GM12891 (cell line): Measurements from ENCODE around the gene TMCC2.

ENCODE experiments used
- POLR2A ChIP-seq: IDR thresholded peaks from 2 replicates; pipeline ENCODE4 v1.6.1; 2011; ENCODE audit warnings: low read depth, low read length, control low read depth
- POLR2AphosphoS5 ChIP-seq: IDR thresholded peaks from 2 replicates; pipeline ENCODE4 v1.6.1; 2011; ENCODE audit warnings: low read depth, low read length, control low read depth
- POU2F2 ChIP-seq: IDR thresholded peaks from 2 replicates; pipeline ENCODE4 v1.6.1; 2011; ENCODE audit warnings: low read depth, mild to moderate bottlenecking, control low read depth, low read length, moderate library complexity
- TAF1 ChIP-seq: IDR thresholded peaks from 2 replicates; pipeline ENCODE4 v1.6.1; 2011; ENCODE audit warnings: low read depth, low read length, control low read depth

GRCh38 chr1:205228093-205228521 lies 361 bp downstream of the TMCC2 start:
- TF ChIP-seq POLR2AphosphoS5 (no peak), POLR2A (no peak), POU2F2 (no peak), TAF1 (no peak)
